IMR-90 (cell line): ENCODE results near the gene AP1M2. TPM values are rescaled to one million over a fixed set of nuclear protein-coding genes. Genes with fewer than 3 reads are reported as not detected.
"Not testable (repeated sequence)": the region's sequence is repeated elsewhere in the genome, so short reads cannot be mapped to it uniquely, and the experiment has no call there.

Experiments
- ATAC-seq: fragments of 200-7000 bp; cut with Tn5 transposase; 2 replicates; pipeline ENCODE4 v1.9.1; 2020; ENCODE audit warnings: low read depth, mild to moderate bottlenecking, moderate library complexity
- BruUV-seq: library from RNA; stranded (reverse); fragments of 400-500 nt; replicated peaks from 2 replicates; lab custom pipeline; 2021; lab: Mats Ljungman, UMichigan
- CTCF ChIA-PET: fragments of 300-600 bp; formaldehyde crosslinking; extraction: SDS; loops from one replicate; lab custom pipeline; 2021; ENCODE audit warnings: antibody characterized with exemption; lab: Yijun Ruan, JAX
- POLR2A ChIA-PET: fragments of 300-600 bp; sonication (Branson Sonifier 250); formaldehyde crosslinking; loops from one replicate; lab custom pipeline; 2022; ENCODE audit warnings: antibody characterized with exemption; ENCODE audit not compliant: unreplicated experiment; lab: Charles Lee
- DNase-seq: peaks from one replicate; pipeline ENCODE4 v3.0.0; 2013
- H2AFZ ChIP-seq: replicated peaks from 2 replicates; pipeline ENCODE3; 2013; ENCODE audit warnings: low read length, mild to moderate bottlenecking; ENCODE audit not compliant: poor library complexity
- H2AK5ac ChIP-seq: 2 replicates; pipeline ENCODE4 v1.6.1; 2013; ENCODE audit warnings: low read depth, low read length, inconsistent platforms
- H2AK9ac ChIP-seq: replicated peaks from 2 replicates; pipeline ENCODE3; 2013; ENCODE audit warnings: mild to moderate bottlenecking, low read depth, low read length, moderate library complexity; ENCODE audit not compliant: poor library complexity
- H2BK120ac ChIP-seq: 2 replicates; pipeline ENCODE4 v1.6.1; 2013; ENCODE audit warnings: low read depth, low read length, inconsistent platforms
- H2BK15ac ChIP-seq: 3 replicates; pipeline ENCODE4 v1.6.1; 2013; ENCODE audit warnings: low read depth, low read length, inconsistent platforms
- H2BK20ac ChIP-seq: 2 replicates; pipeline ENCODE4 v1.6.1; 2013; ENCODE audit warnings: low read depth, mild to moderate bottlenecking, inconsistent platforms, low read length, moderate library complexity
- H2BK5ac ChIP-seq: 2 replicates; pipeline ENCODE4 v1.6.1; 2013; ENCODE audit warnings: mild to moderate bottlenecking, low read depth, low read length, inconsistent platforms; ENCODE audit not compliant: poor library complexity, severe bottlenecking
- H3K14ac ChIP-seq: replicated peaks from 2 replicates; pipeline ENCODE4 v1.6.1; 2013; ENCODE audit warnings: low read depth, low read length, inconsistent platforms
- H3K18ac ChIP-seq: 2 replicates; pipeline ENCODE4 v1.6.1; 2013; ENCODE audit warnings: low read depth, low read length, control low read depth
- H3K23ac ChIP-seq: 2 replicates; pipeline ENCODE4 v1.6.1; 2013; ENCODE audit warnings: low read depth, low read length, inconsistent platforms
- H3K27ac ChIP-seq: 2 replicates; pipeline ENCODE4 v1.5.1; 2013; ENCODE audit warnings: mild to moderate bottlenecking, control low read depth, low read length; ENCODE audit not compliant: insufficient read depth
- H3K27me3 ChIP-seq: 2 replicates; pipeline ENCODE4 v1.6.1; 2013; ENCODE audit warnings: low read length; ENCODE audit not compliant: control insufficient read depth, insufficient read depth
- H3K36me3 ChIP-seq: 2 replicates; pipeline ENCODE4 v1.6.1; 2013; ENCODE audit warnings: low read length, mixed read lengths; ENCODE audit not compliant: control insufficient read depth, insufficient read depth
- H3K4ac ChIP-seq: 2 replicates; pipeline ENCODE4 v1.6.1; 2013; ENCODE audit warnings: low read depth, low read length, inconsistent platforms
- H3K4me1 ChIP-seq: 2 replicates; pipeline ENCODE4 v1.6.1; 2013; ENCODE audit warnings: low read length, mixed read lengths; ENCODE audit not compliant: control insufficient read depth, insufficient read depth
- H3K4me2 ChIP-seq: 2 replicates; pipeline ENCODE4 v1.6.1; 2013; ENCODE audit warnings: low read depth, mild to moderate bottlenecking, control low read depth, low read length, moderate library complexity
- H3K4me3 ChIP-seq: 2 replicates; pipeline ENCODE4 v1.5.1; 2013; ENCODE audit warnings: low read depth, mild to moderate bottlenecking, control low read depth, low read length, moderate library complexity; ENCODE audit not compliant: insufficient read depth
- H3K56ac ChIP-seq: 2 replicates; pipeline ENCODE4 v1.6.1; 2013; ENCODE audit warnings: low read length, inconsistent platforms; ENCODE audit not compliant: insufficient read depth; ENCODE audit errors: extremely low read depth
- H3K79me1 ChIP-seq, 2 experiments: 2 replicates each; pipeline ENCODE4 v1.6.1; 2013; ENCODE audit warnings: low read length in 2 of 2, inconsistent platforms in 1 of 2, low read depth in 1 of 2
- H3K9ac ChIP-seq: 2 replicates; pipeline ENCODE4 v1.6.1; 2013; ENCODE audit warnings: low read depth, low read length, control low read depth
- H3K9me1 ChIP-seq: 2 replicates; pipeline ENCODE4 v1.6.1; 2013; ENCODE audit warnings: low read length, inconsistent platforms; ENCODE audit not compliant: insufficient read depth
- H3K9me3 ChIP-seq: 2 replicates; pipeline ENCODE4 v1.6.1; 2013; ENCODE audit warnings: low read length; ENCODE audit not compliant: control insufficient read depth, insufficient read depth
- H4K20me1 ChIP-seq: 2 replicates; pipeline ENCODE4 v1.6.1; 2013; ENCODE audit warnings: low read length, inconsistent platforms; ENCODE audit not compliant: insufficient read depth
- H4K5ac ChIP-seq: 2 replicates; pipeline ENCODE4 v1.6.1; 2013; ENCODE audit warnings: mild to moderate bottlenecking, low read depth, low read length, control low read depth
- H4K8ac ChIP-seq, 2 experiments: 2 replicates each; pipeline ENCODE4 v1.6.1; 2013; ENCODE audit warnings: low read depth in 2 of 2, low read length in 2 of 2, control low read depth in 1 of 2, inconsistent platforms in 1 of 2
- H4K91ac ChIP-seq: 2 replicates; pipeline ENCODE4 v1.6.1; 2013; ENCODE audit warnings: low read depth, low read length, inconsistent platforms; ENCODE audit not compliant: insufficient read depth
- WGBS, 2 experiments: methylation state at CpG; one replicate each; pipeline versions ENCODE4 v1.1.5 to v1.1.7; 2013; ENCODE audit warnings: missing lambda C conversion rate in 2 of 2; ENCODE audit not compliant: insufficient read length in 1 of 2; ENCODE audit errors: extremely low coverage in 2 of 2; 5-methylcytosine and 5-hydroxymethylcytosine counted together
- dilution Hi-C: fragments of 300-500 bp; cut with HindIII; formaldehyde crosslinking; loops from one replicate; pipeline ENCODE4 v1.14.3; 2018; ENCODE audit warnings: low sequenced_read_pairs; ENCODE audit not compliant: unreplicated experiment
- in situ Hi-C: fragments of 300-500 bp; cut with MboI; formaldehyde crosslinking; loops from 3 replicates; pipeline ENCODE4 v1.14.3; 2019; ENCODE audit warnings: low sequenced_read_pairs, inconsistent platforms, mixed read lengths
- intact Hi-C: fragments of 100-400 bp; cut with micrococcal nuclease; formaldehyde crosslinking; loops from 2 replicates; pipeline ENCODE4 v1.10.0; 2022
- polyA plus RNA-seq, 3 experiments: library from polyadenylated mRNA; depleted of rRNA; stranded (reverse); fragments of >200 nt; gene quantifications; 2 replicates each; pipeline ENCODE4 v1.2.3, GENCODE V29; 2012; ENCODE audit warnings: low replicate concordance in 1 of 3
- total RNA-seq: library from RNA; depleted of rRNA; stranded (reverse); fragments of >200 nt; gene quantifications from 2 replicates; pipeline ENCODE4 v1.2.3, GENCODE V29; 2012

Gene AP1M2
- total and polyA plus RNA-seq, 2 of the 4 experiments (the other 2 are of a cell fraction): 0.17 TPM; not detected in 1

- H3K9ac ChIP-seq, H3K36me3 ChIP-seq, BruUV-seq, H4K8ac ChIP-seq, dilution Hi-C loops, H2BK15ac ChIP-seq, H2AFZ ChIP-seq, H3K14ac ChIP-seq, H3K4me2 ChIP-seq, H3K9me1 ChIP-seq, DNase-seq, H2BK20ac ChIP-seq, H2BK120ac ChIP-seq, H2AK9ac ChIP-seq, H2BK5ac ChIP-seq, H4K91ac ChIP-seq, H3K79me1 ChIP-seq, H3K9me3 ChIP-seq, H3K4ac ChIP-seq, H3K27ac ChIP-seq, intact Hi-C loops, H3K4me1 ChIP-seq, H4K20me1 ChIP-seq, H3K56ac ChIP-seq, in situ Hi-C loops, POLR2A ChIA-PET, ATAC-seq, H2AK5ac ChIP-seq, H3K23ac ChIP-seq, H4K5ac ChIP-seq, H3K18ac ChIP-seq, H3K4me3 ChIP-seq: not testable (repeated sequence)
- 100% methylated on average over 2 of the region's 8 CpGs; no CpG with 5 or more reads in 1 of the 2 experiments for WGBS, 2 experiments
- CTCF ChIA-PET: interaction anchor here (0.7 kb wide), 1 partner anchor 43 kb away, joined by 8 read pairs; no protein-coding TSS in a partner anchor
- peaks cover 11% of the 10 kb centered on the region for H3K27me3 ChIP-seq
These were observed 60.2 kb downstream of the AP1M2 start for GRCh38 chr19:10526887-10527286.
